ENCODE results near the gene RAB7A. TPM values are rescaled to one million over a fixed set of nuclear protein-coding genes. Genes with fewer than 3 reads are reported as not detected.

RAB7A gene
- total RNA-seq, 1 experiment from 2014 or later, result 155 TPM

- H3K4me1 ChIP-seq (ENCODE audit: insufficient read depth, low read length), result no peaks in the 10 kb centered on the region
- Mint-ChIP-seq H3K4me1 (peaks cover 5% of the 10 kb centered on the region in 2 experiments), H3K27ac (no peak overlapping the region), H3K4me3 (no peak overlapping the region), H3K9me3 (no peaks in the 10 kb centered on the region), H3K27me3 (ENCODE audit: low read depth) (peaks cover 5% of the 10 kb centered on the region; the same call in 1 of the 2 replicates), H3K36me3 (ENCODE audit: insufficient read depth in 1 of 3, low read depth in 3 of 3) (no peaks in the 10 kb centered on the region)
- H3K27ac ChIP-seq (ENCODE audit: insufficient read length, low read depth, low read length), result no peak overlapping the region
- DNase-seq, result no peak
- H4K5ac ChIP-seq (ENCODE audit: insufficient read length, low read depth, low read length), result no peak overlapping the region
- WGBS (ENCODE audit: extremely low coverage, insufficient read length, low lambda C conversion rate), result no CpG with 5 or more reads among the region's 11 CpGs
- no peak overlapping the region for H2AK5ac ChIP-seq (ENCODE audit: insufficient read length, low read length)
- H4K20me1 ChIP-seq (ENCODE audit: control insufficient read depth, insufficient read depth, insufficient read length), result no peaks in the 10 kb centered on the region
- TF ChIP-seq CTCF (conservative IDR thresholded peaks at IDR 0.05), result no peak
- H2BK15ac ChIP-seq (ENCODE audit: low read depth, low read length), result no peak overlapping the region
- H3K79me1 ChIP-seq (ENCODE audit: insufficient read depth, low read depth, low read length, poor library complexity, severe bottlenecking), result no peaks in the 10 kb centered on the region
- H2BK20ac ChIP-seq (ENCODE audit: low read depth, low read length, poor library complexity, severe bottlenecking), result no peak overlapping the region
- H3K9ac ChIP-seq (ENCODE audit: extremely low read depth, insufficient read length, low read length), result no peak overlapping the region
- no peak overlapping the region for H3K56ac ChIP-seq (ENCODE audit: insufficient read length, low read depth, low read length)
- H2BK120ac ChIP-seq (ENCODE audit: low read depth, low read length, poor library complexity, severe bottlenecking), result no peak overlapping the region
- no peak overlapping the region for H2AFZ ChIP-seq (ENCODE audit: low read length)
- H4K91ac ChIP-seq (ENCODE audit: insufficient read length, low read depth, low read length), result no peak overlapping the region
- H3K79me2 ChIP-seq (ENCODE audit: insufficient read depth, low read length), result no peaks in the 10 kb centered on the region
- no peaks in the 10 kb centered on the region for H3K27me3 ChIP-seq (ENCODE audit: insufficient read depth, low read length)
- no peak overlapping the region for H3K14ac ChIP-seq (ENCODE audit: insufficient read depth, low read length)
- H3K4me2 ChIP-seq (ENCODE audit: insufficient read depth, insufficient read length, low read length), result no peak overlapping the region
- H3K18ac ChIP-seq (ENCODE audit: insufficient read length, low read depth, low read length), result no peak overlapping the region
- no peak overlapping the region for H2BK12ac ChIP-seq (ENCODE audit: insufficient read length, low read depth, low read length)
- peaks cover 5% of the 10 kb centered on the region for H3K23me2 ChIP-seq (ENCODE audit: insufficient read length, low read depth, low read length, poor library complexity, severe bottlenecking)
- no peak overlapping the region for H2BK5ac ChIP-seq (ENCODE audit: insufficient read length, low read length)
- no peaks in the 10 kb centered on the region for H3K9me3 ChIP-seq (ENCODE audit: control insufficient read depth, low read depth, low read length)
- H4K8ac ChIP-seq (replicated peaks; ENCODE audit: insufficient read length, low read depth, low read length), result no peak overlapping the region
- no peak overlapping the region for H3K23ac ChIP-seq (ENCODE audit: insufficient read length, low read depth, low read length)
- H3T11ph ChIP-seq (ENCODE audit: low read length), result no peak overlapping the region
- H3K4ac ChIP-seq (ENCODE audit: low read depth, low read length), result no peak overlapping the region
These were observed 40.8 kb upstream of the RAB7A start for GRCh38 chr3:128684986-128685726.

All from H9 (cell line).